AG04450 (cell line): Measurements from ENCODE around the gene CD47. TPM values are rescaled to one million over a fixed set of nuclear protein-coding genes. Genes with fewer than 3 reads are reported as not detected.

Experiments
- CTCF ChIA-PET: fragments of 300-600, 350-600 bp; formaldehyde crosslinking; extraction: SDS; loops from one replicate; lab custom pipeline; 2022; ENCODE audit warnings: antibody characterized with exemption, inconsistent platforms; lab: Charles Lee
- POLR2A ChIA-PET: fragments of 350-600 bp; formaldehyde crosslinking; extraction: SDS; loops from one replicate; lab custom pipeline; 2021; ENCODE audit warnings: antibody characterized with exemption, inconsistent platforms; lab: Yijun Ruan, JAX
- DNase-seq: peaks from one replicate; pipeline ENCODE4 v3.0.0-alpha.2; 2011; ENCODE audit warnings: low read depth, low spot score
- H3K27ac ChIP-seq: one replicate; pipeline ENCODE4 v1.5.1; 2012; ENCODE audit warnings: low read depth, low read length, control low read depth
- H3K27me3 ChIP-seq: one replicate; pipeline ENCODE4 v1.6.0; 2012; ENCODE audit warnings: low read length; ENCODE audit not compliant: control insufficient read depth, insufficient read depth
- H3K4me3 ChIP-seq: 2 replicates; pipeline ENCODE4 v1.5.1; 2011; ENCODE audit warnings: mild to moderate bottlenecking, low read depth, low read length, control low read depth
- H3K9me3 ChIP-seq: 2 replicates; pipeline ENCODE4 v1.5.1; 2012; ENCODE audit warnings: low read length; ENCODE audit not compliant: control insufficient read depth, insufficient read depth
- CTCF ChIP-seq: IDR thresholded peaks from 2 replicates; pipeline ENCODE4 v1.5.1; 2011; ENCODE audit warnings: low read depth, low read length, control low read depth, inconsistent platforms
- polyA plus RNA-seq: library from polyadenylated mRNA; depleted of rRNA; stranded (reverse); fragments of >200 nt; gene quantifications from 2 replicates; pipeline ENCODE4 v1.2.3, GENCODE V29; 2011; rRNA removed

The CD47 gene
- polyA plus RNA-seq, 1 experiment: 108 TPM

DNA sequence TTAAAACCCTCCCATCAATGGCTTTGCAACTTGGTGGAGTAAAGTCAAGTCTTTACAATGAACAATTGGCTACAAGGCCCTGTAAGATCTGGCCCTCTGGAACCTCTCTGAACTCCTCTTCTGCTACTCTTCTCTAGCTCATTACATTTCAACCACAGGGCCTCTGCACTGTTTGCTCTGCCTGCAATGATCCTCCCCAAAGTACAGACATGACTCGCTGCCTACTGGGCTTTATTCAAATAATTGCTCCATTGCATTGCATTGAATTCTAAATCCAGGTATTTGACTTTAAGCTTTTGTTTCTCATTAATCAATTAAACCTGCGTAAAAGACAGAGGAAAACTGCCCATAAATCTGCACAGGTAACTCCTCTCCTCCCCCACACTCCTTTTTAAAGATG, 96.7 kb downstream of the CD47 start:
- no peak for DNase-seq
- TF ChIP-seq CTCF: no peak
- Histone ChIP-seq H3K27ac (no peak overlapping the region), H3K4me3 (no peak overlapping the region), H3K9me3 (no peaks in the 10 kb centered on the region), H3K27me3 (no peaks in the 10 kb centered on the region)
- ChIA-PET POLR2A (no interaction called here), CTCF (interaction anchor here (1.0 kb wide), 1 partner anchor 484 kb away, joined by 3 read pairs; no protein-coding TSS in a partner anchor)

DNA sequence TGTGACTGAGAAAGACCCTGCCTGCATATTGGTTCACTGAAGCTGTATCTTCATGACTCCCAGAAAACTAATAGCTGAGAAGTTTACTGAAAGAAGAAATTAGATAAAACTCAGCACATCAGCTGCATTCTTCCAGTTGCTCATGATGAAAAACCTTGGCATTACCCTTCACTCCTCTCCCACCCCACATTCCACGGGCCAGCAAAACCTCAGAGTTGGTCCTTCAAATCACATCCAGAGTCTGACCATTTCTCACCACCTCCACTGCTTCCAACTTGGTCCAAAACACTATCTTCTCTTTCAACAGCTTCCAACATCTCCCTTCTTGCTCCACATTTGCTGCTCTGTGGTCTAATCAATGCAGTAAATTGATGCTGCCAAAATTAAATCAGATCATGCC, 97.1 kb downstream of the CD47 start:
- ChIA-PET POLR2A (no interaction called here), CTCF (interaction anchor here (1.0 kb wide), 1 partner anchor 484 kb away, joined by 3 read pairs; no protein-coding TSS in a partner anchor)
- Histone ChIP-seq H3K27me3 (no peaks in the 10 kb centered on the region), H3K9me3 (no peaks in the 10 kb centered on the region), H3K27ac (no peak overlapping the region), H3K4me3 (no peak overlapping the region)
- TF ChIP-seq CTCF: no peak
- no peak for DNase-seq

Other genes with a start within 250 kb of the CD47 start
- gene IFT57, start 131.4 kb upstream of the CD47 start, polyA plus RNA-seq: 62.6 and 84.0 TPM in 2 replicates
- gene HHLA2, start 205.5 kb upstream of the CD47 start, polyA plus RNA-seq: not detected in 2 replicates